ENCODE results near the gene RBFOX2.

The RBFOX2 gene

GRCh38 chr22:36027935-36028645 is 534 bp downstream of the RBFOX2 start:
- peak overlapping the region; percentile 100 for H3K4me3 ChIP-seq (ENCODE audit: severe bottlenecking)
- ATAC-seq (ENCODE audit: low read depth), result no peak
- no peak for TF ChIP-seq CTCF (IDR thresholded peaks at IDR 0.05; ENCODE audit: poor library complexity, severe bottlenecking)
- H3K27me3 ChIP-seq (ENCODE audit: insufficient read depth, poor library complexity, severe bottlenecking), result no peaks in the 10 kb centered on the region
- H3K27ac ChIP-seq (ENCODE audit: poor library complexity, severe bottlenecking), result peak overlapping the region; percentile 67
- DNase-seq (ENCODE audit: low spot score), result peak; percentile 61
- H3K4me1 ChIP-seq (ENCODE audit: insufficient read depth, poor library complexity, severe bottlenecking), result peaks cover 3% of the 10 kb centered on the region
- no peaks in the 10 kb centered on the region for H3K9me3 ChIP-seq (ENCODE audit: severe bottlenecking)
- peaks cover 9% of the 10 kb centered on the region for H3K36me3 ChIP-seq (ENCODE audit: low read depth)

GRCh38 chr22:36027579-36027934 is 1.1 kb downstream of the RBFOX2 start:
- ATAC-seq (ENCODE audit: low read depth) (no peak), DNase-seq (ENCODE audit: low spot score) (no peak)
- Histone ChIP-seq H3K27me3 (ENCODE audit: insufficient read depth, poor library complexity, severe bottlenecking) (no peaks in the 10 kb centered on the region), H3K4me1 (ENCODE audit: insufficient read depth, poor library complexity, severe bottlenecking) (peaks cover 3% of the 10 kb centered on the region), H3K4me3 (ENCODE audit: severe bottlenecking) (peak overlapping the region; percentile 100), H3K9me3 (ENCODE audit: severe bottlenecking) (no peaks in the 10 kb centered on the region), H3K27ac (ENCODE audit: poor library complexity, severe bottlenecking) (peak overlapping the region; percentile 67), H3K36me3 (ENCODE audit: low read depth) (peaks cover 9% of the 10 kb centered on the region)
- no peak for TF ChIP-seq CTCF (IDR thresholded peaks at IDR 0.05; ENCODE audit: poor library complexity, severe bottlenecking)

- H3K4me1 ChIP-seq (ENCODE audit: insufficient read depth, poor library complexity, severe bottlenecking), result peaks cover 6% of the 10 kb centered on the region
- H3K36me3 ChIP-seq (ENCODE audit: low read depth), result peaks cover 9% of the 10 kb centered on the region
- no peak for TF ChIP-seq CTCF (IDR thresholded peaks at IDR 0.05; ENCODE audit: poor library complexity, severe bottlenecking)
- peak overlapping the region; percentile 100 for H3K4me3 ChIP-seq (ENCODE audit: severe bottlenecking)
- H3K27me3 ChIP-seq (ENCODE audit: insufficient read depth, poor library complexity, severe bottlenecking), result no peaks in the 10 kb centered on the region
- ATAC-seq (ENCODE audit: low read depth) (peak; percentile 28; the same call in 1 of the 3 replicates), DNase-seq (ENCODE audit: low spot score) (no peak)
- H3K27ac ChIP-seq (ENCODE audit: poor library complexity, severe bottlenecking), result peak overlapping the region; percentile 67
- H3K9me3 ChIP-seq (ENCODE audit: severe bottlenecking), result no peaks in the 10 kb centered on the region
Observed at GRCh38 chr22:36026741-36027140, 1.9 kb downstream of the RBFOX2 start.

GRCh38 chr22:36022697-36023096 is 5.9 kb downstream of the RBFOX2 start:
- no peak for TF ChIP-seq CTCF (IDR thresholded peaks at IDR 0.05; ENCODE audit: poor library complexity, severe bottlenecking)
- DNase-seq (ENCODE audit: low spot score) (no peak), ATAC-seq (ENCODE audit: low read depth) (no peak)
- Histone ChIP-seq H3K9me3 (ENCODE audit: severe bottlenecking) (no peaks in the 10 kb centered on the region), H3K27me3 (ENCODE audit: insufficient read depth, poor library complexity, severe bottlenecking) (no peaks in the 10 kb centered on the region), H3K27ac (ENCODE audit: poor library complexity, severe bottlenecking) (no peak overlapping the region), H3K4me3 (ENCODE audit: severe bottlenecking) (no peak overlapping the region), H3K36me3 (ENCODE audit: low read depth) (peaks cover 18% of the 10 kb centered on the region), H3K4me1 (ENCODE audit: insufficient read depth, poor library complexity, severe bottlenecking) (peaks cover 3% of the 10 kb centered on the region)

- no peaks in the 10 kb centered on the region for H3K27me3 ChIP-seq (ENCODE audit: insufficient read depth, poor library complexity, severe bottlenecking)
- ATAC-seq (ENCODE audit: low read depth), result no peak
- no peaks in the 10 kb centered on the region for H3K9me3 ChIP-seq (ENCODE audit: severe bottlenecking)
- peaks cover 18% of the 10 kb centered on the region for H3K36me3 ChIP-seq (ENCODE audit: low read depth)
- H3K4me1 ChIP-seq (ENCODE audit: insufficient read depth, poor library complexity, severe bottlenecking), result peaks cover 3% of the 10 kb centered on the region
- H3K27ac ChIP-seq (ENCODE audit: poor library complexity, severe bottlenecking), result no peak overlapping the region
- no peak overlapping the region for H3K4me3 ChIP-seq (ENCODE audit: severe bottlenecking)
- TF ChIP-seq CTCF (IDR thresholded peaks at IDR 0.05; ENCODE audit: poor library complexity, severe bottlenecking), result no peak
- no peak for DNase-seq (ENCODE audit: low spot score)
Observed at GRCh38 chr22:36022162-36022561, 6.5 kb downstream of the RBFOX2 start.

Data from RWPE2 (cell line).